ENCODE results near the gene ARHGEF4.

DNA sequence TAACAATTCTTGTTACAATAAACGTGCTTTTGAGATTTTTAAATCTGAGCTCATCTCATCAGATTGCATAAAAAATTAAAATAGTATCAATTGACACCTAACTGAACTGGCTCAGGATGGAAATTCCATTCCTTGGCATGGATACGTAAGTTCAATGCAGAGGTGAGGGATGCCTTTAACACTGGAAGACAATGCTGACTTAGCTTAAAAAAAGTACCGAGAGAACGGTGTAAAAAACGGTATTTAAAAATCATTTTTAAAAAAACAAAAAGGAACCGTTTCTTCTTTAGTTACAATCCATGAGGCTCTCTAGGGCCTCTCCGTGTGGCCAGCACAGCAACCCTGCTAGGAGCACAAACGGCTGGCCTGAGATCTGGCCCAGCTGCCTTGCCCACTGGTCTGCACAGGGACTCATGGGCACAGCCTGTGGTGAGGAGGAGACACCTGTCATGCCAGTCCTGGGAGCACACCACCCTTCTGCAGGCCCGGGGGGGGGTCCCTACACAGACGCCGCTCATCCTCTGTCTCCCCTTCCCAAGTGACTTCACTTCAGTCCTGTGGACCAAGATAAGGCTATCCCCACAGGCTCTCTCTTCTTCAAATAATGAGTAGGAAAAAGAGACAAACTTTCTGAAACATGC, 211.3 kb downstream of the ARHGEF4 start:
- TF ChIP-seq CTCF (IDR thresholded peaks at IDR 0.05) (no peak), POLR2A (IDR thresholded peaks at IDR 0.05) (no peak), EP300 (IDR thresholded peaks at IDR 0.05) (no peak)

All from suprapubic skin (tissue), 3 donors.